IMR-90 (cell line): ENCODE results near the gene ASB13. TPM values are rescaled to one million over a fixed set of nuclear protein-coding genes. Genes with fewer than 3 reads are reported as not detected.
A peak's percentile ranks its signal among the peaks of the same experiment; 100 is the strongest.

ENCODE experiments used
- ATAC-seq: fragments of 200-7000 bp; cut with Tn5 transposase; 2 replicates; pipeline ENCODE4 v1.9.1; 2020; ENCODE audit warnings: low read depth, mild to moderate bottlenecking, moderate library complexity
- BruUV-seq: library from RNA; stranded (reverse); fragments of 400-500 nt; replicated peaks from 2 replicates; lab custom pipeline; 2021; lab: Mats Ljungman, UMichigan
- CTCF ChIA-PET: fragments of 300-600 bp; formaldehyde crosslinking; extraction: SDS; loops from one replicate; lab custom pipeline; 2021; ENCODE audit warnings: antibody characterized with exemption; lab: Yijun Ruan, JAX
- POLR2A ChIA-PET: fragments of 300-600 bp; sonication (Branson Sonifier 250); formaldehyde crosslinking; loops from one replicate; lab custom pipeline; 2022; ENCODE audit warnings: antibody characterized with exemption; ENCODE audit not compliant: unreplicated experiment; lab: Charles Lee
- DNase-seq: peaks from one replicate; pipeline ENCODE4 v3.0.0; 2013
- H2AFZ ChIP-seq: replicated peaks from 2 replicates; pipeline ENCODE3; 2013; ENCODE audit warnings: low read length, mild to moderate bottlenecking; ENCODE audit not compliant: poor library complexity
- H2AK5ac ChIP-seq: 2 replicates; pipeline ENCODE4 v1.6.1; 2013; ENCODE audit warnings: low read depth, low read length, inconsistent platforms
- H2AK9ac ChIP-seq: replicated peaks from 2 replicates; pipeline ENCODE3; 2013; ENCODE audit warnings: mild to moderate bottlenecking, low read depth, low read length, moderate library complexity; ENCODE audit not compliant: poor library complexity
- H2BK120ac ChIP-seq: 2 replicates; pipeline ENCODE4 v1.6.1; 2013; ENCODE audit warnings: low read depth, low read length, inconsistent platforms
- H2BK15ac ChIP-seq: 3 replicates; pipeline ENCODE4 v1.6.1; 2013; ENCODE audit warnings: low read depth, low read length, inconsistent platforms
- H2BK20ac ChIP-seq: 2 replicates; pipeline ENCODE4 v1.6.1; 2013; ENCODE audit warnings: low read depth, mild to moderate bottlenecking, inconsistent platforms, low read length, moderate library complexity
- H2BK5ac ChIP-seq: 2 replicates; pipeline ENCODE4 v1.6.1; 2013; ENCODE audit warnings: mild to moderate bottlenecking, low read depth, low read length, inconsistent platforms; ENCODE audit not compliant: poor library complexity, severe bottlenecking
- H3K14ac ChIP-seq: replicated peaks from 2 replicates; pipeline ENCODE4 v1.6.1; 2013; ENCODE audit warnings: low read depth, low read length, inconsistent platforms
- H3K18ac ChIP-seq: 2 replicates; pipeline ENCODE4 v1.6.1; 2013; ENCODE audit warnings: low read depth, low read length, control low read depth
- H3K23ac ChIP-seq: 2 replicates; pipeline ENCODE4 v1.6.1; 2013; ENCODE audit warnings: low read depth, low read length, inconsistent platforms
- H3K27ac ChIP-seq: 2 replicates; pipeline ENCODE4 v1.5.1; 2013; ENCODE audit warnings: mild to moderate bottlenecking, control low read depth, low read length; ENCODE audit not compliant: insufficient read depth
- H3K27me3 ChIP-seq: 2 replicates; pipeline ENCODE4 v1.6.1; 2013; ENCODE audit warnings: low read length; ENCODE audit not compliant: control insufficient read depth, insufficient read depth
- H3K36me3 ChIP-seq: 2 replicates; pipeline ENCODE4 v1.6.1; 2013; ENCODE audit warnings: low read length, mixed read lengths; ENCODE audit not compliant: control insufficient read depth, insufficient read depth
- H3K4ac ChIP-seq: 2 replicates; pipeline ENCODE4 v1.6.1; 2013; ENCODE audit warnings: low read depth, low read length, inconsistent platforms
- H3K4me1 ChIP-seq: 2 replicates; pipeline ENCODE4 v1.6.1; 2013; ENCODE audit warnings: low read length, mixed read lengths; ENCODE audit not compliant: control insufficient read depth, insufficient read depth
- H3K4me2 ChIP-seq: 2 replicates; pipeline ENCODE4 v1.6.1; 2013; ENCODE audit warnings: low read depth, mild to moderate bottlenecking, control low read depth, low read length, moderate library complexity
- H3K4me3 ChIP-seq: 2 replicates; pipeline ENCODE4 v1.5.1; 2013; ENCODE audit warnings: low read depth, mild to moderate bottlenecking, control low read depth, low read length, moderate library complexity; ENCODE audit not compliant: insufficient read depth
- H3K56ac ChIP-seq: 2 replicates; pipeline ENCODE4 v1.6.1; 2013; ENCODE audit warnings: low read length, inconsistent platforms; ENCODE audit not compliant: insufficient read depth; ENCODE audit errors: extremely low read depth
- H3K79me1 ChIP-seq, 2 experiments: 2 replicates each; pipeline ENCODE4 v1.6.1; 2013; ENCODE audit warnings: low read length in 2 of 2, inconsistent platforms in 1 of 2, low read depth in 1 of 2
- H3K9ac ChIP-seq: 2 replicates; pipeline ENCODE4 v1.6.1; 2013; ENCODE audit warnings: low read depth, low read length, control low read depth
- H3K9me1 ChIP-seq: 2 replicates; pipeline ENCODE4 v1.6.1; 2013; ENCODE audit warnings: low read length, inconsistent platforms; ENCODE audit not compliant: insufficient read depth
- H3K9me3 ChIP-seq: 2 replicates; pipeline ENCODE4 v1.6.1; 2013; ENCODE audit warnings: low read length; ENCODE audit not compliant: control insufficient read depth, insufficient read depth
- H4K20me1 ChIP-seq: 2 replicates; pipeline ENCODE4 v1.6.1; 2013; ENCODE audit warnings: low read length, inconsistent platforms; ENCODE audit not compliant: insufficient read depth
- H4K5ac ChIP-seq: 2 replicates; pipeline ENCODE4 v1.6.1; 2013; ENCODE audit warnings: mild to moderate bottlenecking, low read depth, low read length, control low read depth
- H4K8ac ChIP-seq, 2 experiments: 2 replicates each; pipeline ENCODE4 v1.6.1; 2013; ENCODE audit warnings: low read depth in 2 of 2, low read length in 2 of 2, control low read depth in 1 of 2, inconsistent platforms in 1 of 2
- H4K91ac ChIP-seq: 2 replicates; pipeline ENCODE4 v1.6.1; 2013; ENCODE audit warnings: low read depth, low read length, inconsistent platforms; ENCODE audit not compliant: insufficient read depth
- ELK1 ChIP-seq: fragments of 150-350 bp; IDR thresholded peaks from 2 replicates; pipeline ENCODE4 v1.6.1; 2016; ENCODE audit warnings: low read depth, mild to moderate bottlenecking, low read length, moderate library complexity, borderline replicate concordance
- FOS ChIP-seq: fragments of 150-350 bp; IDR thresholded peaks from 2 replicates; pipeline ENCODE4 v1.6.1; 2016; ENCODE audit warnings: low read depth, low read length
- MAFK ChIP-seq: IDR thresholded peaks from 2 replicates; pipeline ENCODE4 v1.6.1; 2012; ENCODE audit warnings: low read depth, low read length, improper control_type of control experiment
- MAZ ChIP-seq: IDR thresholded peaks from 2 replicates; pipeline ENCODE4 v1.6.1; 2012; ENCODE audit warnings: low read depth, mild to moderate bottlenecking, low read length, improper control_type of control experiment, moderate library complexity, borderline replicate concordance
- MXI1 ChIP-seq: IDR thresholded peaks from 2 replicates; pipeline ENCODE4 v1.6.1; 2012; ENCODE audit warnings: low read depth, mild to moderate bottlenecking, low read length, moderate library complexity, borderline replicate concordance
- NFE2L2 ChIP-seq: fragments of 150-350 bp; IDR thresholded peaks from 2 replicates; pipeline ENCODE4 v1.6.1; 2016; ENCODE audit warnings: low read depth, mild to moderate bottlenecking, low read length
- POLR2A ChIP-seq: IDR thresholded peaks from 2 replicates; pipeline ENCODE4 v1.6.1; 2012; ENCODE audit warnings: mild to moderate bottlenecking, low read depth, low read length
- SMC3 ChIP-seq: fragments of 150-350 bp; IDR thresholded peaks from 2 replicates; pipeline ENCODE4 v1.6.1; 2016; ENCODE audit warnings: low read depth, mild to moderate bottlenecking, antibody characterized with exemption, low read length, moderate library complexity
- WGBS, 2 experiments: methylation state at CpG; one replicate each; pipeline versions ENCODE4 v1.1.5 to v1.1.7; 2013; ENCODE audit warnings: missing lambda C conversion rate in 2 of 2; ENCODE audit not compliant: insufficient read length in 1 of 2; ENCODE audit errors: extremely low coverage in 2 of 2; 5-methylcytosine and 5-hydroxymethylcytosine counted together
- dilution Hi-C: fragments of 300-500 bp; cut with HindIII; formaldehyde crosslinking; loops from one replicate; pipeline ENCODE4 v1.14.3; 2018; ENCODE audit warnings: low sequenced_read_pairs; ENCODE audit not compliant: unreplicated experiment
- in situ Hi-C: fragments of 300-500 bp; cut with MboI; formaldehyde crosslinking; loops from 3 replicates; pipeline ENCODE4 v1.14.3; 2019; ENCODE audit warnings: low sequenced_read_pairs, inconsistent platforms, mixed read lengths
- intact Hi-C: fragments of 100-400 bp; cut with micrococcal nuclease; formaldehyde crosslinking; loops from 2 replicates; pipeline ENCODE4 v1.10.0; 2022
- polyA plus RNA-seq, 3 experiments: library from polyadenylated mRNA; depleted of rRNA; stranded (reverse); fragments of >200 nt; gene quantifications; 2 replicates each; pipeline ENCODE4 v1.2.3, GENCODE V29; 2012; ENCODE audit warnings: low replicate concordance in 1 of 3
- total RNA-seq: library from RNA; depleted of rRNA; stranded (reverse); fragments of >200 nt; gene quantifications from 2 replicates; pipeline ENCODE4 v1.2.3, GENCODE V29; 2012

ASB13 gene
- total and polyA plus RNA-seq, 2 of the 4 experiments (the other 2 are of a cell fraction) = 4.6 to 6.3 TPM

GRCh38 chr10:5615316-5615715, 51.1 kb downstream of the ASB13 start:
- no peak overlapping the region for H4K91ac ChIP-seq
- H3K18ac ChIP-seq = no peak overlapping the region
- H3K56ac ChIP-seq = no peak overlapping the region
- no peak overlapping the region for H2BK120ac ChIP-seq
- 100% methylated on average over 1 of the region's 7 CpGs; no CpG with 5 or more reads in 1 of the 2 experiments for WGBS, 2 experiments
- H3K4me1 ChIP-seq = peaks cover 8% of the 10 kb centered on the region
- no peaks in the 10 kb centered on the region for H3K36me3 ChIP-seq
- no peak overlapping the region for H3K27ac ChIP-seq
- H2AK9ac ChIP-seq = no peak overlapping the region
- ChIA-PET POLR2A (no interaction called here), CTCF (interaction anchor here (1.0 kb wide), 1 partner anchor 8 kb away, joined by 4 read pairs; no protein-coding TSS in a partner anchor)
- H3K27me3 ChIP-seq = no peaks in the 10 kb centered on the region
- H3K14ac ChIP-seq = no peak overlapping the region
- no peak overlapping the region for H2BK5ac ChIP-seq
- H4K20me1 ChIP-seq = no peaks in the 10 kb centered on the region
- BruUV-seq = no TSS peak
- H3K79me1 ChIP-seq = no peaks in the 10 kb centered on the region
- TF ChIP-seq MAFK (no peak), NFE2L2 (no peak), ELK1 (no peak), POLR2A (no peak), MAZ (no peak), MXI1 (no peak), SMC3 (no peak), FOS (no peak)
- H4K5ac ChIP-seq = no peak overlapping the region
- in situ Hi-C loops (loop anchor here (25.0 kb wide), 1 partner anchor 778 kb away; the partner anchor contains the start of gene AKR1E2), intact Hi-C loops (no loop called here), dilution Hi-C loops (no loop called here)
- no peak overlapping the region for H4K8ac ChIP-seq
- H3K4me2 ChIP-seq = no peak overlapping the region
- H3K9ac ChIP-seq = no peak overlapping the region
- no peak overlapping the region for H3K4me3 ChIP-seq
- H3K9me3 ChIP-seq = no peaks in the 10 kb centered on the region
- peaks cover 7% of the 10 kb centered on the region; the same call in 1 of the 2 replicates for H3K9me1 ChIP-seq
- no peak for DNase-seq
- H2BK20ac ChIP-seq = peak overlapping the region; percentile 1; the same call in 1 of the 2 replicates
- H3K4ac ChIP-seq = no peak overlapping the region
- no peak overlapping the region; the same call in 2 of the 3 replicates for H2BK15ac ChIP-seq
- no peak overlapping the region for H3K23ac ChIP-seq
- ATAC-seq = no peak
- no peak overlapping the region for H2AFZ ChIP-seq
- H2AK5ac ChIP-seq = no peak overlapping the region
